Measurements from ENCODE around the gene SGPP1.
"Not testable (repeated sequence)": the region's sequence is repeated elsewhere in the genome, so short reads cannot be mapped to it uniquely, and the experiment has no call there.

Gene SGPP1

GRCh38 chr14:63725786-63726460 lies 1.9 kb downstream of the SGPP1 start:
- no peak for DNase-seq

- DNase-seq, result no peak
Observed at GRCh38 chr14:63717702-63718101, 10.2 kb downstream of the SGPP1 start.

GRCh38 chr14:63715360-63715759 lies 12.5 kb downstream of the SGPP1 start:
- DNase-seq, result no peak

- DNase-seq, result no peak
Observed at GRCh38 chr14:63713764-63714163, 14.1 kb downstream of the SGPP1 start.

GRCh38 chr14:63713058-63713457 lies 14.8 kb downstream of the SGPP1 start:
- no peak for DNase-seq

- DNase-seq, result no peak
Observed at GRCh38 chr14:63712123-63712522, 15.7 kb downstream of the SGPP1 start.

GRCh38 chr14:63710497-63710896 lies 17.4 kb downstream of the SGPP1 start:
- no peak for DNase-seq

- no peak for DNase-seq
Observed at GRCh38 chr14:63709589-63709988, 18.3 kb downstream of the SGPP1 start.

GRCh38 chr14:63707216-63707615 lies 20.6 kb downstream of the SGPP1 start:
- DNase-seq, result no peak

- no peak for DNase-seq
Observed at GRCh38 chr14:63705561-63706070, 22.2 kb downstream of the SGPP1 start.

GRCh38 chr14:63702530-63702929 lies 25.3 kb downstream of the SGPP1 start:
- not testable (repeated sequence) for DNase-seq

- no peak for DNase-seq
Observed at GRCh38 chr14:63701606-63702299, 26.1 kb downstream of the SGPP1 start.

GRCh38 chr14:63692310-63693020 lies 35.4 kb downstream of the SGPP1 start:
- DNase-seq, result no peak

GRCh38 chr14:63689132-63689531 lies 38.7 kb downstream of the SGPP1 start:
- no peak for DNase-seq

GRCh38 chr14:63686926-63687325 lies 40.9 kb downstream of the SGPP1 start:
- no peak for DNase-seq

- no peak for DNase-seq
Observed at GRCh38 chr14:63685401-63685800, 42.5 kb downstream of the SGPP1 start.

- DNase-seq, result no peak
Observed at GRCh38 chr14:63682727-63683593, 44.9 kb downstream of the SGPP1 start.

- DNase-seq, result no peak
Observed at GRCh38 chr14:63678536-63678935, 49.3 kb downstream of the SGPP1 start.

- no peak for DNase-seq
Observed at GRCh38 chr14:63677891-63678379, 49.9 kb downstream of the SGPP1 start.

GRCh38 chr14:63676615-63677014 lies 51.2 kb downstream of the SGPP1 start:
- no peak for DNase-seq

GRCh38 chr14:63673886-63674497 lies 53.9 kb downstream of the SGPP1 start:
- DNase-seq, result no peak

GRCh38 chr14:63673255-63673654 lies 54.6 kb downstream of the SGPP1 start:
- no peak for DNase-seq

Measured in KG1 (cell line).